Mucosa of descending colon (tissue), 3 donors: ENCODE results near the gene DGLUCY. TPM values are rescaled to one million over a fixed set of nuclear protein-coding genes. Genes with fewer than 3 reads are reported as not detected.

Source experiments
- ATAC-seq: fragments of 200-7000 bp; cut with Tn5 transposase; one replicate; pipeline ENCODE4 v1.9.1; 2020; ENCODE audit warnings: mild to moderate bottlenecking, moderate library complexity
- DNase-seq, 3 donors: peaks; one replicate each; pipeline ENCODE4 v3.0.0-alpha.2; 2020
- H3K36me3 ChIP-seq: fragments of 200-600 bp; one replicate; pipeline ENCODE4 v1.8.0; 2021; ENCODE audit warnings: low read depth, mild to moderate bottlenecking
- H3K4me1 ChIP-seq: fragments of 200-600 bp; one replicate; pipeline ENCODE4 v1.8.0; 2021; ENCODE audit warnings: low read depth, mild to moderate bottlenecking
- H3K4me3 ChIP-seq: fragments of 200-600 bp; one replicate; pipeline ENCODE4 v1.8.0; 2021; ENCODE audit warnings: mild to moderate bottlenecking
- H3K9me3 ChIP-seq: fragments of 200-600 bp; one replicate; pipeline ENCODE4 v1.8.0; 2021; ENCODE audit warnings: mild to moderate bottlenecking
- intact Hi-C, 2 donors: fragments of 100-400 bp; cut with DNase I in 1 of 2; cut with micrococcal nuclease in 1 of 2; formaldehyde crosslinking; loops; one replicate each; pipeline versions ENCODE4 v1.11.0 to v1.11.1; 2022; cut with DNase I, micrococcal nuclease
- total RNA-seq, 3 donors: library from RNA; stranded (reverse); fragmentation: NEBNext Ultra II Directional in 2 of 3; extraction: Animal tissue kit (Norgen Biotek cat#: 25700) in 2 of 3; gene quantifications; one replicate each; pipeline versions ENCODE4 v1.2.1 to v1.2.4, GENCODE V29; 2021 to 2023
- TF ChIP-seq, protein P1 (sequence below): fragments of 200-600 bp; IDR thresholded peaks from one replicate; pipeline ENCODE4 v1.8.0; 2022; ENCODE audit warnings: antibody characterized with exemption, mild to moderate bottlenecking
- donor health status: DM: no; HTN: no; CAD: no; lungs with moderate emphysema.
- donor health status: DM: no; HTN: no; CAD: no.
- donor health status: DM: no; HTN: yes; CAD: no.

Gene DGLUCY
- total RNA-seq, 3 donors from 2014 or later = 94.0 to 149 (median 114) TPM

DNA sequence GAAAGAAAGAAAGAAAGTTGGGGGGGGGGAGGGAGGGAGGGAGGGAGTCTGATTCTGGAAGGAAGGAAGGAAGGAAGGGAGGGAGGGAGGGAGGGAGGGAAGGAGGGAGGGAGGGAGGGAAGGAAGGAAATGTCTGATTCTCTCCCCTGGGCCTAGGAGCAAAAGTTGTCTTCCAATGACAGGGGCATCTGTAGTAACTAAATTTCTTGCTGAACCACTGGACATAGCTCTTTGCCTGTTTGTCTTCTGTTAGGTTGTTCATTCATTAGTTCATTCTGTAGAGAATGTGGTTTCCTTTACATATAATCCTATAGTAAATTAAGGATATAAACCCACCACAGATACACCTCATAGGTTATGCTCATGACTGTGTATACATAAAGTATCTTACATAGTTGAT, 70.7 kb downstream of the DGLUCY start:
- Histone ChIP-seq H3K36me3 (peaks cover 24% of the 10 kb centered on the region), H3K4me3 (no peak overlapping the region), H3K4me1 (no peaks in the 10 kb centered on the region), H3K9me3 (no peaks in the 10 kb centered on the region)
- DNase-seq = no peak
- intact Hi-C loops = no loop called here
- TF ChIP-seq, protein P1, sequence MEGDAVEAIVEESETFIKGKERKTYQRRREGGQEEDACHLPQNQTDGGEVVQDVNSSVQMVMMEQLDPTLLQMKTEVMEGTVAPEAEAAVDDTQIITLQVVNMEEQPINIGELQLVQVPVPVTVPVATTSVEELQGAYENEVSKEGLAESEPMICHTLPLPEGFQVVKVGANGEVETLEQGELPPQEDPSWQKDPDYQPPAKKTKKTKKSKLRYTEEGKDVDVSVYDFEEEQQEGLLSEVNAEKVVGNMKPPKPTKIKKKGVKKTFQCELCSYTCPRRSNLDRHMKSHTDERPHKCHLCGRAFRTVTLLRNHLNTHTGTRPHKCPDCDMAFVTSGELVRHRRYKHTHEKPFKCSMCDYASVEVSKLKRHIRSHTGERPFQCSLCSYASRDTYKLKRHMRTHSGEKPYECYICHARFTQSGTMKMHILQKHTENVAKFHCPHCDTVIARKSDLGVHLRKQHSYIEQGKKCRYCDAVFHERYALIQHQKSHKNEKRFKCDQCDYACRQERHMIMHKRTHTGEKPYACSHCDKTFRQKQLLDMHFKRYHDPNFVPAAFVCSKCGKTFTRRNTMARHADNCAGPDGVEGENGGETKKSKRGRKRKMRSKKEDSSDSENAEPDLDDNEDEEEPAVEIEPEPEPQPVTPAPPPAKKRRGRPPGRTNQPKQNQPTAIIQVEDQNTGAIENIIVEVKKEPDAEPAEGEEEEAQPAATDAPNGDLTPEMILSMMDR = no peak
- no peak for ATAC-seq

DNA sequence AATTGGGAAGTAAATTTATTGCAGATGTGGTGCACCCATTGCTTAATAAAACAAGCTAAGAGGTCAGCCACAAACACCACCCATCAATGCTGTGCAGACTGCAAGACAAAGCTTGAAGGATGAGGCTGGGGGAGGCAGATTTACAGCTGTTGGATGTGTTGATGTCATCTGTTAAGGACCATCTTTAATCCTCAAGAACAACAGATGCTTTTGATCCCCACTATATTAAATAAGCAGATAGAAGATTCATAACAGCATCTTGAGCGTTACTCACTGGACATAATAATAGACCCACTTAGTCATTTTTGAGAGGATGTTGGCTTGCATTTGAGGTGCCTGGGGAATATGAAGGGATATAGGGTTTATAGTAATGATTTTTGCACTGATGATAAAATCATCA, 71.8 kb downstream of the DGLUCY start:
- H3K4me1 ChIP-seq = no peaks in the 10 kb centered on the region
- DNase-seq (no peak), ATAC-seq (no peak)
- no peaks in the 10 kb centered on the region for H3K9me3 ChIP-seq
- H3K36me3 ChIP-seq = peaks cover 26% of the 10 kb centered on the region
- H3K4me3 ChIP-seq = no peak overlapping the region
- TF ChIP-seq, protein P1 = no peak
- intact Hi-C loops = no loop called here

DNA sequence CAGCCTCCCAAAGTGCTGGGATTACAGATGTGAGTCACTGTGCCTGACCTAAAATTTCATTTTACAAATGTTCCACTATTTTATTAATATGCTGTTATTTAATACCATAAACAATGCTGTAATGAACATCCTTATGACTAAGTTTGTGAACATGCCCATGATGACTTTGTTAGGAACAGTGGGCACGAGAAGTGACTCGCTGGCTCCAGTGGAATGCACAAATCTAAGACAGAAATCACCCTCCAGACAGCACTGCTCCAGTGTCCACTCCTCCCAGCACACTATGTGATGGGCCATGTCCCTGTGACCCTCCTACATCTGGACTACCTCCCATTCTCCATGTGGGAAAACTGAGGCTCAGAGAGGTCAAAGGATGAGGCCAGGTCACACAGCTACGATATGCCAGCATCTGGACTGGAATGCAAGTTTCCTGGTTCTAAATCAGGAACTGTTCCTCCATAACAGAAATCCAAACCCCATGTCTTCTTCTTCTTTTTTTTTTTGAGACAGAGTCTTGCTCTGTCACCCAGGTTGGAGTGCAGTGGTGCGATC, 72.7 kb downstream of the DGLUCY start:
- DNase-seq (no peak), ATAC-seq (no peak)
- intact Hi-C loops = no loop called here
- Histone ChIP-seq H3K4me3 (no peak overlapping the region), H3K4me1 (no peaks in the 10 kb centered on the region), H3K9me3 (no peaks in the 10 kb centered on the region), H3K36me3 (peaks cover 26% of the 10 kb centered on the region)
- TF ChIP-seq, protein P1 = no peak

DNA sequence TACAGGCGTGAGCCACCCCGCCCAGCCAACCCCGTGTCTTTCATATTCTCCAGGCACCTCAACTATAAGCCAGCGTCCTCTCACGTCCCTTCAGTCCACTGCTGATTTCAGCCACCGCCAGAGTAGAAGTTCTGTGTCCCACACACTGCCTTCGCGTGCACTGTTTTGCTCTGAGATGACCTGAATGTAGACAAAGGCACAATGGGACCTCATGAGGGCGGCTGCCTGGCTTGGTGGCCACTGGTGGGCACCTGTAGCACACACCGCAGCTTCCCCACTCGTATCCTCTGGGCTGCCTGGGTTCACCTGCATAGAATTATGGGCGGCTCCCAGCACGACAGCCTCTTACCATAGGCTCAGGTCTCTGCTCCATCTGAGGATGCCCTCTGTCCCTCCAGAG, 73.4 kb downstream of the DGLUCY start:
- Histone ChIP-seq H3K9me3 (no peaks in the 10 kb centered on the region), H3K36me3 (peaks cover 26% of the 10 kb centered on the region), H3K4me3 (no peak overlapping the region), H3K4me1 (no peaks in the 10 kb centered on the region)
- TF ChIP-seq, protein P1 = no peak
- ATAC-seq = no peak
- DNase-seq = no peak
- intact Hi-C loops = no loop called here

DNA sequence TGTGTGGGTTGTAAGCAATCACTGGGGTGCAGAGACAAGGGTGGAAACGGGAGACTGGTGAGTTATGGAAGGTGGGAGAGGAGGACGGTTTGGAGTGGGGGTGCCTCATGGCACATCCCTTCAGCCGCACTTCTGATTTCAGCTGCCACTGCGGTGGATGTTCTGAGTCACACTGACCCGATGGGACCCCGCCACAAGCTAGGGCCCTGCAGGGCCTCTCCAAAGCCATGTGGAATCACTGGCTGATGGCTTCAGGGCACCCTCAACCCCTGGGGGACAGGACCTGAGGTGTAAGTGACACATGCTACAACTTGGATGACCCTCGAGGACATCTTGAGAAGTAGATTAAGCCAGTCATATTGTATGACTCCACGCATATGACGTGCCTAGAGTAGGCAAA, 77.0 kb downstream of the DGLUCY start:
- TF ChIP-seq, protein P1 = no peak
- intact Hi-C loops = no loop called here
- ATAC-seq (no peak), DNase-seq (no peak)
- Histone ChIP-seq H3K9me3 (no peaks in the 10 kb centered on the region), H3K4me3 (no peak overlapping the region), H3K4me1 (no peaks in the 10 kb centered on the region), H3K36me3 (peaks cover 14% of the 10 kb centered on the region)

DNA sequence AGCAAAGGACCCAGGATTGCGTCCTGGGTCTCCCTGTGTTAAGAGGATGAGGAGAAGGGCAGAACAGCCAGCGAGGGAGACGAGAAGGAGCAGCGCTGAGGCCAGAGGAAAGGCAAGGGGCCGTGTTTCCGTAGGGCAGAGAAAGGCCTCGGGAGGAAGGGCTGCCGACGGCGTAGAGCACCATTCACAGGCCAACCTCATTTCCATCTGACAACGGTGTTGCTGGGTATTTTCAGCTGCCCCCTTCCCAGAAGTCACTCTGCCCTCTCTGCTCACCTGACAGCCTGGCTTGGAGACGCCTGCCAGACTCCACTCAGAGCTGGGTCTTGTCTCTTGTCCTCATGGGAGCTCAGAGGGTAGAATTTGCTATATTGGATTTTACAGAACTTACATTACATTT, 79.2 kb downstream of the DGLUCY start:
- TF ChIP-seq, protein P1 = no peak
- H3K4me1 ChIP-seq = no peaks in the 10 kb centered on the region
- H3K4me3 ChIP-seq = no peak overlapping the region
- DNase-seq = no peak
- no peaks in the 10 kb centered on the region for H3K9me3 ChIP-seq
- H3K36me3 ChIP-seq = peaks cover 6% of the 10 kb centered on the region
- no peak for ATAC-seq
- intact Hi-C loops = no loop called here
